Measurements from ENCODE around the gene SLC22A23. TPM values are rescaled to one million over a fixed set of nuclear protein-coding genes. Genes with fewer than 3 reads are reported as not detected.

Gene SLC22A23
- total and polyA plus RNA-seq, 4 donors: 4.9 to 45.4 (median 19.7) TPM

DNA sequence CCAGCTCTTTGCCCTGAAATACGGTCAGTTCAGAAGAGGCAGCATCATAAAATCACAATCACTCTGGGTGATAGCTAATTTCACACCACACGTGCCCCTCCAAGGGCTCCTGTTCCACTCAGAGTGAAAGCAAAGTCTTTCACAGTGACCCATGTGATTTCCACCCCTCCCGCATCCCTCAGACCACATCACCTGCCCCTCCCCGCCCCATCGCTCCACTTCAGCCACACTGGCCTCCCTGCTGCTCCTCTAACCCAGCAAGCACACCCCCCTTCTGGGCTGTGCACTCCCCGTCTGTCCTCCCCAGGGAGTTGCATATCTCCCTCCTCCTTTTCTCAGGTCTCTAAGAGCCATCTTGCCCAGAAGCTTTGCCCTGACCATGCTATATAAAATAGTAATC is 123.6 kb downstream of the SLC22A23 start:
- no peak overlapping the region for H3K27ac ChIP-seq (ENCODE audit: low read depth in 1 of 2, low read length in 2 of 2)
- no peak overlapping the region for H3K9ac ChIP-seq (ENCODE audit: low read depth in 1 of 2, low read length in 2 of 2)
- H3K36me3 ChIP-seq (ENCODE audit: control insufficient read depth in 4 of 4, insufficient read depth in 3 of 4, low read depth in 1 of 4, low read length in 3 of 4): no peaks in the 10 kb centered on the region
- H3K4me3 ChIP-seq (ENCODE audit: low read depth in 1 of 3, low read length in 3 of 3): no peak overlapping the region
- 92% methylated on average over 6 of the region's 6 CpGs for WGBS
- H3K27me3 ChIP-seq (ENCODE audit: control insufficient read depth in 4 of 4, insufficient read depth in 4 of 4, low read length in 3 of 4): no peaks in the 10 kb centered on the region
- DNase-seq (ENCODE audit: low spot score): no peak
- H3K9me3 ChIP-seq (ENCODE audit: control insufficient read depth in 4 of 4, low read length in 3 of 4): no peaks in the 10 kb centered on the region
- TF ChIP-seq FOXA2 (IDR thresholded peaks at IDR 0.05): no peak
- H3K4me1 ChIP-seq (ENCODE audit: control insufficient read depth in 4 of 4, insufficient read depth in 4 of 4, low read length in 3 of 4): peaks cover 9 to 17% (median 16%) of the 10 kb centered on the region in 4 donors

- TF ChIP-seq EGR1 (IDR thresholded peaks at IDR 0.05; ENCODE audit: low read depth in 2 of 2): no peak
- Histone ChIP-seq H3K27me3 (ENCODE audit: control insufficient read depth in 4 of 4, insufficient read depth in 4 of 4, low read length in 3 of 4) (no peaks in the 10 kb centered on the region), H3K36me3 (ENCODE audit: control insufficient read depth in 4 of 4, insufficient read depth in 3 of 4, low read depth in 1 of 4, low read length in 3 of 4) (peaks cover 0 to 1% (median 0%) of the 10 kb centered on the region in 4 donors), H3K4me1 (ENCODE audit: control insufficient read depth in 4 of 4, insufficient read depth in 4 of 4, low read length in 3 of 4) (peaks cover 8 to 17% (median 16%) of the 10 kb centered on the region in 4 donors), H3K4me3 (ENCODE audit: low read depth in 1 of 3, low read length in 3 of 3) (no peak overlapping the region), H3K9ac (ENCODE audit: low read depth in 1 of 2, low read length in 2 of 2) (no peak overlapping the region), H3K27ac (ENCODE audit: low read depth in 1 of 2, low read length in 2 of 2) (no peak overlapping the region), H3K9me3 (ENCODE audit: control insufficient read depth in 4 of 4, low read length in 3 of 4) (no peaks in the 10 kb centered on the region)
- DNase-seq (ENCODE audit: low spot score): no peak
- 95% methylated on average over 7 of the region's 7 CpGs for WGBS
Observed at GRCh38 chr6:3331971-3332370, 124.9 kb downstream of the SLC22A23 start.

DNA sequence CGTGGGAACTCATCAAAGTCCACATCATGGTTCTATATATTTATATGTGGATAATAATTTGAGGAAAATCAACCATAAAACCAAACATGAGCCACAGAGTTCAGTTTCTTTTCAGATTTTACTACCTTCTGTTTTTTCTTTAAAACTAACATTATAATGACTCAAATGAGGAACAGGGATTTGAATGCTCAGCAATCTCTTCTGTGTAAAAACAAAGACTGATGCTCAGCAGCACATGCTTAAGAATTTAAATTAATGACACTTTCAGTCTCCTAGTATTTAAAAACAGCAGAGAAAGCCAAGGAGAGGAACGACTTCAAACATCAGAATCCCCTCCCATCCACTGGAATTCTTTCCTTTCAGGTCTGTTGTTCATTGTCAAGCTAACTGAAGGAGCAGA is 125.4 kb downstream of the SLC22A23 start:
- no peak overlapping the region for H3K27ac ChIP-seq (ENCODE audit: low read depth in 1 of 2, low read length in 2 of 2)
- TF ChIP-seq TAF1 (conservative IDR thresholded peaks at IDR 0.05): no peak
- no peak for TF ChIP-seq FOXA1 (IDR thresholded peaks at IDR 0.05)
- TF ChIP-seq NR2F2 (IDR thresholded peaks at IDR 0.05): no peak
- no peak for TF ChIP-seq JUND (IDR thresholded peaks at IDR 0.05)
- no peak for TF ChIP-seq FOXA2 (IDR thresholded peaks at IDR 0.05)
- TF ChIP-seq, protein P1, sequence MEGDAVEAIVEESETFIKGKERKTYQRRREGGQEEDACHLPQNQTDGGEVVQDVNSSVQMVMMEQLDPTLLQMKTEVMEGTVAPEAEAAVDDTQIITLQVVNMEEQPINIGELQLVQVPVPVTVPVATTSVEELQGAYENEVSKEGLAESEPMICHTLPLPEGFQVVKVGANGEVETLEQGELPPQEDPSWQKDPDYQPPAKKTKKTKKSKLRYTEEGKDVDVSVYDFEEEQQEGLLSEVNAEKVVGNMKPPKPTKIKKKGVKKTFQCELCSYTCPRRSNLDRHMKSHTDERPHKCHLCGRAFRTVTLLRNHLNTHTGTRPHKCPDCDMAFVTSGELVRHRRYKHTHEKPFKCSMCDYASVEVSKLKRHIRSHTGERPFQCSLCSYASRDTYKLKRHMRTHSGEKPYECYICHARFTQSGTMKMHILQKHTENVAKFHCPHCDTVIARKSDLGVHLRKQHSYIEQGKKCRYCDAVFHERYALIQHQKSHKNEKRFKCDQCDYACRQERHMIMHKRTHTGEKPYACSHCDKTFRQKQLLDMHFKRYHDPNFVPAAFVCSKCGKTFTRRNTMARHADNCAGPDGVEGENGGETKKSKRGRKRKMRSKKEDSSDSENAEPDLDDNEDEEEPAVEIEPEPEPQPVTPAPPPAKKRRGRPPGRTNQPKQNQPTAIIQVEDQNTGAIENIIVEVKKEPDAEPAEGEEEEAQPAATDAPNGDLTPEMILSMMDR (IDR thresholded peaks at IDR 0.05; ENCODE audit: low read depth, low read length, missing input control): no peak
- no peak for TF ChIP-seq ATF3 (IDR thresholded peaks at IDR 0.05)
- TF ChIP-seq HNF4A (conservative IDR thresholded peaks at IDR 0.05): no peak
- TF ChIP-seq YY1 (IDR thresholded peaks at IDR 0.05): no peak
- TF ChIP-seq RXRA (IDR thresholded peaks at IDR 0.05): no peak
- no peak for TF ChIP-seq HNF4G (IDR thresholded peaks at IDR 0.05)
- no peak for TF ChIP-seq SP1 (IDR thresholded peaks at IDR 0.05)
- TF ChIP-seq REST (IDR thresholded peaks at IDR 0.05): no peak
- TF ChIP-seq, protein P2, sequence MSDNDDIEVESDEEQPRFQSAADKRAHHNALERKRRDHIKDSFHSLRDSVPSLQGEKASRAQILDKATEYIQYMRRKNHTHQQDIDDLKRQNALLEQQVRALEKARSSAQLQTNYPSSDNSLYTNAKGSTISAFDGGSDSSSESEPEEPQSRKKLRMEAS (IDR thresholded peaks at IDR 0.05): no peak
- no peak for TF ChIP-seq EGR1 (IDR thresholded peaks at IDR 0.05; ENCODE audit: low read depth in 2 of 2)

More for the DNA sequence above, 125.4 kb downstream of the SLC22A23 start:
- H3K9me3 ChIP-seq (ENCODE audit: control insufficient read depth in 4 of 4, low read length in 3 of 4): no peaks in the 10 kb centered on the region
- no peak overlapping the region for H3K4me3 ChIP-seq (ENCODE audit: low read depth in 1 of 3, low read length in 3 of 3)
- H3K9ac ChIP-seq (ENCODE audit: low read depth in 1 of 2, low read length in 2 of 2): no peak overlapping the region
- DNase-seq (ENCODE audit: low spot score): no peak
- peaks cover 8 to 17% (median 16%) of the 10 kb centered on the region in 4 donors for H3K4me1 ChIP-seq (ENCODE audit: control insufficient read depth in 4 of 4, insufficient read depth in 4 of 4, low read length in 3 of 4)
- peaks cover 0 to 1% (median 0%) of the 10 kb centered on the region in 4 donors for H3K36me3 ChIP-seq (ENCODE audit: control insufficient read depth in 4 of 4, insufficient read depth in 3 of 4, low read depth in 1 of 4, low read length in 3 of 4)
- 64% methylated on average over 2 of the region's 2 CpGs for WGBS
- no peaks in the 10 kb centered on the region for H3K27me3 ChIP-seq (ENCODE audit: control insufficient read depth in 4 of 4, insufficient read depth in 4 of 4, low read length in 3 of 4)
